Measurements from ENCODE around the gene PSMD12.
"Not testable (repeated sequence)": the region's sequence is repeated elsewhere in the genome, so short reads cannot be mapped to it uniquely, and the experiment has no call there.

The PSMD12 gene

GRCh38 chr17:67353161-67353560, 13.2 kb downstream of the PSMD12 start:
- no peaks in the 10 kb centered on the region for H3K79me2 ChIP-seq (ENCODE audit: control insufficient read depth, insufficient read depth, low read length)
- DNase-seq = no peak
- no peak overlapping the region for H4K8ac ChIP-seq (ENCODE audit: low read depth, low read length)
- no peak overlapping the region for H3K56ac ChIP-seq (ENCODE audit: low read length)
- no peak overlapping the region for H3K4me2 ChIP-seq (ENCODE audit: low read length)
- H3K4me1 ChIP-seq (ENCODE audit: control insufficient read depth, low read depth, low read length) = no peaks in the 10 kb centered on the region
- H2BK5ac ChIP-seq (ENCODE audit: low read length) = no peak overlapping the region
- no peak overlapping the region for H3K9ac ChIP-seq (ENCODE audit: low read length)
- no peaks in the 10 kb centered on the region for H3K27me3 ChIP-seq (ENCODE audit: insufficient read depth, low read length, poor library complexity)
- H3K4me3 ChIP-seq (ENCODE audit: low read length) = no peak overlapping the region
- no peak overlapping the region for H4K5ac ChIP-seq (ENCODE audit: low read length)
- no peak overlapping the region for H3K18ac ChIP-seq (ENCODE audit: low read length)
- peaks cover 5% of the 10 kb centered on the region for H3K36me3 ChIP-seq (ENCODE audit: control insufficient read depth, insufficient read depth, low read length)
- peaks cover 4% of the 10 kb centered on the region for H3K79me1 ChIP-seq (ENCODE audit: low read length)
- no peak overlapping the region for H2BK15ac ChIP-seq (replicated peaks; ENCODE audit: low read depth)
- no CpG with 5 or more reads among the region's 10 CpGs for WGBS (ENCODE audit: extremely low coverage, insufficient coverage, low lambda C conversion rate)
- no peak overlapping the region for H2AK5ac ChIP-seq (ENCODE audit: low read length)
- no peak overlapping the region for H2BK120ac ChIP-seq (ENCODE audit: low read depth, low read length)
- no peak overlapping the region for H3K27ac ChIP-seq (ENCODE audit: low read depth, low read length)
- H3K4ac ChIP-seq (ENCODE audit: low read depth, low read length) = no peak overlapping the region
- no peak overlapping the region for H3K23ac ChIP-seq (ENCODE audit: low read length)

GRCh38 chr17:67349420-67349819, 17.0 kb downstream of the PSMD12 start:
- Histone ChIP-seq H3K23ac (ENCODE audit: low read length) (no peak overlapping the region), H3K4me1 (ENCODE audit: control insufficient read depth, low read depth, low read length) (no peaks in the 10 kb centered on the region), H4K8ac (ENCODE audit: low read depth, low read length) (no peak overlapping the region), H3K79me1 (ENCODE audit: low read length) (peaks cover 4% of the 10 kb centered on the region), H3K18ac (ENCODE audit: low read length) (no peak overlapping the region), H3K4me3 (ENCODE audit: low read length) (no peak overlapping the region), H3K27me3 (ENCODE audit: insufficient read depth, low read length, poor library complexity) (no peaks in the 10 kb centered on the region), H2BK120ac (ENCODE audit: low read depth, low read length) (no peak overlapping the region), H3K9ac (ENCODE audit: low read length) (no peak overlapping the region), H3K4ac (ENCODE audit: low read depth, low read length) (no peak overlapping the region), H4K5ac (ENCODE audit: low read length) (no peak overlapping the region), H2AK5ac (ENCODE audit: low read length) (no peak overlapping the region), H2BK15ac (replicated peaks; ENCODE audit: low read depth) (no peak overlapping the region), H2BK5ac (ENCODE audit: low read length) (no peak overlapping the region), H3K4me2 (ENCODE audit: low read length) (no peak overlapping the region), H3K36me3 (ENCODE audit: control insufficient read depth, insufficient read depth, low read length) (peaks cover 5% of the 10 kb centered on the region), H3K56ac (ENCODE audit: low read length) (no peak overlapping the region), H3K27ac (ENCODE audit: low read depth, low read length) (no peak overlapping the region), H3K79me2 (ENCODE audit: control insufficient read depth, insufficient read depth, low read length) (no peaks in the 10 kb centered on the region)
- no CpG with 5 or more reads among the region's 1 CpG for WGBS (ENCODE audit: extremely low coverage, insufficient coverage, low lambda C conversion rate)
- no peak for DNase-seq

GRCh38 chr17:67347826-67348225, 18.6 kb downstream of the PSMD12 start:
- H3K36me3 ChIP-seq (ENCODE audit: control insufficient read depth, insufficient read depth, low read length) = peaks cover 7% of the 10 kb centered on the region
- H3K4me3 ChIP-seq (ENCODE audit: low read length) = no peak overlapping the region
- no CpG with 5 or more reads among the region's 3 CpGs for WGBS (ENCODE audit: extremely low coverage, insufficient coverage, low lambda C conversion rate)

GRCh38 chr17:67343237-67343636, 23.1 kb downstream of the PSMD12 start:
- Histone ChIP-seq H3K18ac (ENCODE audit: low read length) (no peak overlapping the region), H3K4me2 (ENCODE audit: low read length) (no peak overlapping the region), H3K27ac (ENCODE audit: low read depth, low read length) (no peak overlapping the region), H3K79me1 (ENCODE audit: low read length) (no peaks in the 10 kb centered on the region), H3K36me3 (ENCODE audit: control insufficient read depth, insufficient read depth, low read length) (peaks cover 4% of the 10 kb centered on the region), H3K4me3 (ENCODE audit: low read length) (no peak overlapping the region), H4K5ac (ENCODE audit: low read length) (no peak overlapping the region), H3K23ac (ENCODE audit: low read length) (no peak overlapping the region), H3K4me1 (ENCODE audit: control insufficient read depth, low read depth, low read length) (no peaks in the 10 kb centered on the region), H3K9ac (ENCODE audit: low read length) (no peak overlapping the region), H3K4ac (ENCODE audit: low read depth, low read length) (no peak overlapping the region), H2BK15ac (replicated peaks; ENCODE audit: low read depth) (no peak overlapping the region), H3K56ac (ENCODE audit: low read length) (no peak overlapping the region), H2BK120ac (ENCODE audit: low read depth, low read length) (no peak overlapping the region), H3K27me3 (ENCODE audit: insufficient read depth, low read length, poor library complexity) (no peaks in the 10 kb centered on the region), H2BK5ac (ENCODE audit: low read length) (no peak overlapping the region), H3K79me2 (ENCODE audit: control insufficient read depth, insufficient read depth, low read length) (no peaks in the 10 kb centered on the region), H4K8ac (ENCODE audit: low read depth, low read length) (no peak overlapping the region), H2AK5ac (ENCODE audit: low read length) (no peak overlapping the region)
- 100% methylated on average over 2 of the region's 5 CpGs for WGBS (ENCODE audit: extremely low coverage, insufficient coverage, low lambda C conversion rate)
- no peak for DNase-seq

More at GRCh38 chr17:67347826-67348225, 18.6 kb downstream of the PSMD12 start:
- no peak overlapping the region for H3K56ac ChIP-seq (ENCODE audit: low read length)
- H4K8ac ChIP-seq (ENCODE audit: low read depth, low read length) = no peak overlapping the region
- no peak overlapping the region for H2BK120ac ChIP-seq (ENCODE audit: low read depth, low read length)
- no peak overlapping the region for H3K4ac ChIP-seq (ENCODE audit: low read depth, low read length)
- peaks cover 4% of the 10 kb centered on the region for H3K79me1 ChIP-seq (ENCODE audit: low read length)
- H4K5ac ChIP-seq (ENCODE audit: low read length) = no peak overlapping the region
- no peak overlapping the region for H3K9ac ChIP-seq (ENCODE audit: low read length)
- no peak overlapping the region for H3K23ac ChIP-seq (ENCODE audit: low read length)
- no peak overlapping the region for H2BK15ac ChIP-seq (replicated peaks; ENCODE audit: low read depth)
- no peak overlapping the region for H3K18ac ChIP-seq (ENCODE audit: low read length)
- H2BK5ac ChIP-seq (ENCODE audit: low read length) = no peak overlapping the region
- H3K27me3 ChIP-seq (ENCODE audit: insufficient read depth, low read length, poor library complexity) = no peaks in the 10 kb centered on the region
- H3K4me1 ChIP-seq (ENCODE audit: control insufficient read depth, low read depth, low read length) = no peaks in the 10 kb centered on the region
- H3K27ac ChIP-seq (ENCODE audit: low read depth, low read length) = no peak overlapping the region
- H3K79me2 ChIP-seq (ENCODE audit: control insufficient read depth, insufficient read depth, low read length) = no peaks in the 10 kb centered on the region
- DNase-seq = no peak
- H3K4me2 ChIP-seq (ENCODE audit: low read length) = no peak overlapping the region
- H2AK5ac ChIP-seq (ENCODE audit: low read length) = no peak overlapping the region

GRCh38 chr17:67338353-67338752, 28.0 kb downstream of the PSMD12 start:
- H3K27me3 ChIP-seq (ENCODE audit: insufficient read depth, low read length, poor library complexity); H2BK5ac ChIP-seq (ENCODE audit: low read length); H3K79me2 ChIP-seq (ENCODE audit: control insufficient read depth, insufficient read depth, low read length); H4K8ac ChIP-seq (ENCODE audit: low read depth, low read length); H3K23ac ChIP-seq (ENCODE audit: low read length); H2BK15ac ChIP-seq (replicated peaks; ENCODE audit: low read depth); H3K4me1 ChIP-seq (ENCODE audit: control insufficient read depth, low read depth, low read length); H3K4me3 ChIP-seq (ENCODE audit: low read length); DNase-seq; H4K5ac ChIP-seq (ENCODE audit: low read length); H3K36me3 ChIP-seq (ENCODE audit: control insufficient read depth, insufficient read depth, low read length); H3K4ac ChIP-seq (ENCODE audit: low read depth, low read length); H3K27ac ChIP-seq (ENCODE audit: low read depth, low read length); H3K79me1 ChIP-seq (ENCODE audit: low read length); H3K4me2 ChIP-seq (ENCODE audit: low read length); H2AK5ac ChIP-seq (ENCODE audit: low read length); H3K9ac ChIP-seq (ENCODE audit: low read length); H3K18ac ChIP-seq (ENCODE audit: low read length); H3K56ac ChIP-seq (ENCODE audit: low read length); H2BK120ac ChIP-seq (ENCODE audit: low read depth, low read length): not testable (repeated sequence)
- WGBS (ENCODE audit: extremely low coverage, insufficient coverage, low lambda C conversion rate) = no CpG with 5 or more reads among the region's 7 CpGs

GRCh38 chr17:67336859-67337258, 29.5 kb downstream of the PSMD12 start:
- H3K79me2 ChIP-seq (ENCODE audit: control insufficient read depth, insufficient read depth, low read length) = no peaks in the 10 kb centered on the region
- no CpG with 5 or more reads among the region's 12 CpGs for WGBS (ENCODE audit: extremely low coverage, insufficient coverage, low lambda C conversion rate)

More at GRCh38 chr17:67336859-67337258, 29.5 kb downstream of the PSMD12 start:
- Histone ChIP-seq H3K4me2 (ENCODE audit: low read length) (no peak overlapping the region), H3K36me3 (ENCODE audit: control insufficient read depth, insufficient read depth, low read length) (peaks cover 3% of the 10 kb centered on the region), H2BK120ac (ENCODE audit: low read depth, low read length) (no peak overlapping the region), H4K8ac (ENCODE audit: low read depth, low read length) (no peak overlapping the region), H3K23ac (ENCODE audit: low read length) (no peak overlapping the region), H3K4me3 (ENCODE audit: low read length) (no peak overlapping the region), H4K5ac (ENCODE audit: low read length) (no peak overlapping the region), H3K79me1 (ENCODE audit: low read length) (no peaks in the 10 kb centered on the region), H3K27me3 (ENCODE audit: insufficient read depth, low read length, poor library complexity) (no peaks in the 10 kb centered on the region), H2AK5ac (ENCODE audit: low read length) (no peak overlapping the region), H3K4me1 (ENCODE audit: control insufficient read depth, low read depth, low read length) (no peaks in the 10 kb centered on the region), H3K4ac (ENCODE audit: low read depth, low read length) (no peak overlapping the region), H3K18ac (ENCODE audit: low read length) (no peak overlapping the region), H3K56ac (ENCODE audit: low read length) (no peak overlapping the region), H3K27ac (ENCODE audit: low read depth, low read length) (no peak overlapping the region), H2BK5ac (ENCODE audit: low read length) (no peak overlapping the region), H3K9ac (ENCODE audit: low read length) (no peak overlapping the region), H2BK15ac (replicated peaks; ENCODE audit: low read depth) (no peak overlapping the region)
- no peak for DNase-seq

Data from mesendoderm (in vitro differentiated cells).